Uterus (tissue), 2 donors: ENCODE data around the gene DUSP1.

Experiments used
- POLR2A ChIP-seq, 2 donors: fragments of 450-650 bp; IDR thresholded peaks; one replicate each; pipeline ENCODE4 v1.6.1; 2016; ENCODE audit warnings: antibody characterized with exemption in 2 of 2, mild to moderate bottlenecking in 1 of 2, moderate library complexity in 1 of 2
- TF ChIP-seq, protein P1 (sequence below), 4 experiments: fragments of 200-600 bp in 2 of 4; fragments of 450-650 bp in 2 of 4; sonication (generic) in 2 of 4; IDR thresholded peaks; one replicate each; pipeline ENCODE4 v1.5.1; 2016 to 2019; ENCODE audit warnings: antibody characterized with exemption in 4 of 4, mild to moderate bottlenecking in 2 of 4, moderate library complexity in 1 of 4

DNA sequence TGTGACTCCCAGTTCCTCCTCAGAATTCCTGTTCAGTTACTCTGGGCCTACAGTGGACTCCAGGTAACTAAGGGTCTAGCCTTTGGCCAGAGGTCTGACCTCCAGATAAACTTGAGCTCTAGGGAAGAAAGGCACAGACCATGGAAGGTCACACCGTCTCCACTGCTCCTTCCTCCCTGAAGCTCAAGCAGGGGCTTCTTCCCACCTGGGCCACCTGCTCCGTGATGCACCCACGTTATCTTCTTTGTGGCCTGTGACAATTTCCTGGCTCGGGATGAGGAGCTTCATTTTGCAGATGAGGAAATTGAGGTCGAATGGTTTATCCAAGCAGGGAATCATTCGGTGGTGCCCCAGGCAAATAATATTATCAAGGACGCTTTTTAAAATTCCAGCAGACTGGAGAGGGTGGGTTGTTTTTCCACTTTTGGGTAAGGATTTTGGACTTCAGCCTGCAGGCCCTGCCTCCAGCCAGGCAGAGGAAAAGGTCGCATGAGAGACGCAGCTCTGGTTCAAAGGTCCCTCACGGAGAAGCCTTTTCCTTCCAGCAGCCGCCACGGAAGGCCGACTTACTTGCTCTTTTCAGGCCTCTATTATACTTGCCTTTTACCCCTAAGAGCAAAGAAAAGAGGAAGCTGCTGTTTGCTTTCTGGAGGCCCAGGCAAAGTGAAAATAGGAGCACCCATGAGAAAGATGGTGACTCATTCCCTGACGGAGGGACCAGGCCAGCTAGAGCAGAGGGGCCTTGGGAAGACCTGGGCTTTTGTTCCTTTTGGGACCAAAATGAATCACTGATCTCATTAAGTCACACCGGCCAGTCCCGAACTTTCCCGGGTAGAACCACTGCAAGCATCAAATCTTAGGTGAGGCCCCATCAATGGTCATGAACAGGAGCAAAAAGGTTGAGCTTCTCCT, 22.8 kb upstream of the DUSP1 start:
- TF ChIP-seq, protein P1, sequence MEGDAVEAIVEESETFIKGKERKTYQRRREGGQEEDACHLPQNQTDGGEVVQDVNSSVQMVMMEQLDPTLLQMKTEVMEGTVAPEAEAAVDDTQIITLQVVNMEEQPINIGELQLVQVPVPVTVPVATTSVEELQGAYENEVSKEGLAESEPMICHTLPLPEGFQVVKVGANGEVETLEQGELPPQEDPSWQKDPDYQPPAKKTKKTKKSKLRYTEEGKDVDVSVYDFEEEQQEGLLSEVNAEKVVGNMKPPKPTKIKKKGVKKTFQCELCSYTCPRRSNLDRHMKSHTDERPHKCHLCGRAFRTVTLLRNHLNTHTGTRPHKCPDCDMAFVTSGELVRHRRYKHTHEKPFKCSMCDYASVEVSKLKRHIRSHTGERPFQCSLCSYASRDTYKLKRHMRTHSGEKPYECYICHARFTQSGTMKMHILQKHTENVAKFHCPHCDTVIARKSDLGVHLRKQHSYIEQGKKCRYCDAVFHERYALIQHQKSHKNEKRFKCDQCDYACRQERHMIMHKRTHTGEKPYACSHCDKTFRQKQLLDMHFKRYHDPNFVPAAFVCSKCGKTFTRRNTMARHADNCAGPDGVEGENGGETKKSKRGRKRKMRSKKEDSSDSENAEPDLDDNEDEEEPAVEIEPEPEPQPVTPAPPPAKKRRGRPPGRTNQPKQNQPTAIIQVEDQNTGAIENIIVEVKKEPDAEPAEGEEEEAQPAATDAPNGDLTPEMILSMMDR (IDR thresholded peaks at IDR 0.05) = no peak
- TF ChIP-seq POLR2A (IDR thresholded peaks at IDR 0.05) = no peak
